Measurements from ENCODE around the gene POU5F1.
"Not testable (repeated sequence)": the region's sequence is repeated elsewhere in the genome, so short reads cannot be mapped to it uniquely, and the experiment has no call there.

Gene POU5F1

DNA sequence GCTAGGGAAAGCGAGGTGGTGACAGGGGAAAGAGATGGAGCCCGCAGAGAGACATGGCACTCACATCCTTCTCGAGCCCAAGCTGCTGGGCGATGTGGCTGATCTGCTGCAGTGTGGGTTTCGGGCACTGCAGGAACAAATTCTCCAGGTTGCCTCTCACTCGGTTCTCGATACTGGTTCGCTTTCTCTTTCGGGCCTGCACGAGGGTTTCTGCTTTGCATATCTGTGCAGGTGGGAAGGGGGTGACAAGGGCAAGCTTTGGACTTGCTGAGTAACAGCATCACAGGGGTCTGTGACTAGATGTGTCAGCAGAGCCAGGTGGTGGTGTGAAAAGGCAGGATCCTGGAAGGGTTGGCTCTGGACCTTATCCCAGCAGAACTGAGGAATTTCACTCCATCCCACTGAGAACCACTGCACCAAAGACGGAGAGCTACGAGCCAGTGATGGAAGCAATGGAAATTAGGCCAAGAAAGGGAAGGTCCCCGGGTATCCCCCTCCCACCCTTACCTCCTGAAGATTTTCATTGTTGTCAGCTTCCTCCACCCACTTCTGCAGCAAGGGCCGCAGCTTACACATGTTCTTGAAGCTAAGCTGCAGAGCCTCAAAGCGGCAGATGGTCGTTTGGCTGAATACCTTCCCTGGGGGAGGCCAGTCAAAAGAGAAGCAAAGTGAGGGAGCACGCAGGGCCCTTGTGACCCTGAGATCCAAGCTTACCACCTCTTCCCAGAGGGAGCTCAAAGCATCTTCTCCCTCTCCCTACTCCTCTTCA is 5.2 kb downstream of the POU5F1 start:
- not testable (repeated sequence) for H3K9me3 ChIP-seq (ENCODE audit: control insufficient read depth, low read length); H3K4me3 ChIP-seq (ENCODE audit: extremely low read depth, insufficient read depth, low read length, poor library complexity, severe bottlenecking); H3K4me1 ChIP-seq (ENCODE audit: control insufficient read depth, insufficient read depth, low read length, poor library complexity, severe bottlenecking); H3K27ac ChIP-seq (ENCODE audit: low read depth, low read length, severe bottlenecking)
- 82% methylated on average over 7 of the region's 17 CpGs; no CpG with 5 or more reads in 1 of the 2 experiments for WGBS, 2 experiments (ENCODE audit: insufficient coverage in 2 of 2)
- H3K36me3 ChIP-seq (ENCODE audit: control insufficient read depth, insufficient read depth, low read length), result peaks cover 24% of the 10 kb centered on the region

DNA sequence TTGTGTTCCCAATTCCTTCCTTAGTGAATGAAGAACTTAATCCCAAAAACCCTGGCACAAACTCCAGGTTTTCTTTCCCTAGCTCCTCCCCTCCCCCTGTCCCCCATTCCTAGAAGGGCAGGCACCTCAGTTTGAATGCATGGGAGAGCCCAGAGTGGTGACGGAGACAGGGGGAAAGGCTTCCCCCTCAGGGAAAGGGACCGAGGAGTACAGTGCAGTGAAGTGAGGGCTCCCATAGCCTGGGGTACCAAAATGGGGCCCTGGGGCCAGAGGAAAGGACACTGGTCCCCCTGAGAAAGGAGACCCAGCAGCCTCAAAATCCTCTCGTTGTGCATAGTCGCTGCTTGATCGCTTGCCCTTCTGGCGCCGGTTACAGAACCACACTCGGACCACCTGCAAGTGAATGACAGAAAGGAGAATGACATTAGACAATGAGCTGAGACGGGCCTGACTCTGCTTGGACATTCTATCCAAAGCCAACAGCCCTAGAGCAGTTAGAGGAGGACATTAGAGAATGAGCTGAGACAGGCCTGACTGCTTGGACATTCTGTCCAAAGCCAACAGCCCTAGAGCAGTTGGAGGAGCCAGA is 5.9 kb downstream of the POU5F1 start:
- H3K36me3 ChIP-seq (ENCODE audit: control insufficient read depth, insufficient read depth, low read length), result peaks cover 24% of the 10 kb centered on the region
- not testable (repeated sequence) for H3K4me1 ChIP-seq (ENCODE audit: control insufficient read depth, insufficient read depth, low read length, poor library complexity, severe bottlenecking); H3K9me3 ChIP-seq (ENCODE audit: control insufficient read depth, low read length); H3K4me3 ChIP-seq (ENCODE audit: extremely low read depth, insufficient read depth, low read length, poor library complexity, severe bottlenecking); H3K27ac ChIP-seq (ENCODE audit: low read depth, low read length, severe bottlenecking)
- 97 to 100% methylated on average over 1 to 7 of the region's 9 CpGs for WGBS, 2 experiments (ENCODE audit: insufficient coverage in 2 of 2)

DNA sequence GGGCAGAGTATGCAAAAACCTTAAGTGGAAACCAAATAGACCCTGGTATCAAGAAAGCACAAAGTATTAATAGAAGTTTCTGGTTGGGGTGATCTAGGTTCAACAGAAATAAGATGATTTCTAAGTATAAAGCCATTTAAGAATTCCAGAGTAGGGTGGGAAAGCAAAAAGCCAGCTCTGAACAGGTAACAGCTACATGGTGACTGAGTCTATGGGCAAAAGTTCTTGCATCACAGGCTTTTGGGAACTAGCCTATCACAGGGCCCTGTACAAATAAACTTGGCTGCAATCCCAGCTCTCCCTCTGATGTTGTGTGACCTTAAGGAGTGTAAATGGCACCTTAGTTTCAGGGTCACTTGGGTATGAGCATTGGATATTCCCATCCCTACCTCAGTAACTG is 6.6 kb downstream of the POU5F1 start:
- peaks cover 24% of the 10 kb centered on the region for H3K36me3 ChIP-seq (ENCODE audit: control insufficient read depth, insufficient read depth, low read length)
- no peaks in the 10 kb centered on the region for H3K9me3 ChIP-seq (ENCODE audit: control insufficient read depth, low read length)
- no peak overlapping the region for H3K4me3 ChIP-seq (ENCODE audit: extremely low read depth, insufficient read depth, low read length, poor library complexity, severe bottlenecking)
- peaks cover 4% of the 10 kb centered on the region for H3K4me1 ChIP-seq (ENCODE audit: control insufficient read depth, insufficient read depth, low read length, poor library complexity, severe bottlenecking)
- no peak overlapping the region for H3K27ac ChIP-seq (ENCODE audit: low read depth, low read length, severe bottlenecking)

DNA sequence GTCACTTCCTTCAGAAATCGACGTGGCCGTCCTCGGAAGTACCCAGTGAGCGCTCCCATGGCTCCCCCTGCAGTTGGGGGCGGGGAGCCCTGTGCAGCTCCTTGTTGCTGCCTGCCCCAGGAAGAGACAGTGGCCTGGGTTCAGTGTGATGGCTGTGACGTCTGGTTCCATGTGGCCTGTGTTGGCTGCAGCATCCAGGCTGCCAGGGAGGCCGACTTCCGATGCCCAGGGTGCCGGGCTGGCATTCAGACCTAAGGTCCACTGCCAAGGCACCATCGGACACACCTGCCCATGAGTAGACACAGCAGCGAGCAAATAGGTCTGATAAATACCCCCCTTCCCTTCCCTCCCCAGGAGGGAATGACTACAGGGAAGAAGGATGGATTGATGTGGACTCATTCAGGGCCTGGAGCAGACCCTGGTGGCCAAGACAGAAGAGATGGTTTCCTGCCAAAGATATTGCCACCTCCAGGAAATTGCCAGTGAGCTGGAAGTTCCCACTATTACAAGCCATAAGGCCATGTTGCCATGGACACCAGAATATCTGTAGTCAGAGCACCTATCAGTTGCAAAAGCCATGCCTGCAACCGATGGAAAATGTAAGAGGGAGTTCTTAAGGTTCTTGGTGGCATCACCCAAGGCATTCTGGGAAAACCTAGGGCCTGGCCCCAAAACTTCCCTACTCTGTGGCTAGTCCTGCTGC is 7.9 kb downstream of the POU5F1 start:
- H3K4me1 ChIP-seq (ENCODE audit: control insufficient read depth, insufficient read depth, low read length, poor library complexity, severe bottlenecking), result no peaks in the 10 kb centered on the region
- no peak overlapping the region for H3K27ac ChIP-seq (ENCODE audit: low read depth, low read length, severe bottlenecking)
- H3K9me3 ChIP-seq (ENCODE audit: control insufficient read depth, low read length), result no peaks in the 10 kb centered on the region
- peaks cover 24% of the 10 kb centered on the region for H3K36me3 ChIP-seq (ENCODE audit: control insufficient read depth, insufficient read depth, low read length)
- no peak overlapping the region for H3K4me3 ChIP-seq (ENCODE audit: extremely low read depth, insufficient read depth, low read length, poor library complexity, severe bottlenecking)
- 84 to 87% methylated on average over 11 of the region's 13 CpGs for WGBS, 2 experiments (ENCODE audit: insufficient coverage in 2 of 2)

DNA sequence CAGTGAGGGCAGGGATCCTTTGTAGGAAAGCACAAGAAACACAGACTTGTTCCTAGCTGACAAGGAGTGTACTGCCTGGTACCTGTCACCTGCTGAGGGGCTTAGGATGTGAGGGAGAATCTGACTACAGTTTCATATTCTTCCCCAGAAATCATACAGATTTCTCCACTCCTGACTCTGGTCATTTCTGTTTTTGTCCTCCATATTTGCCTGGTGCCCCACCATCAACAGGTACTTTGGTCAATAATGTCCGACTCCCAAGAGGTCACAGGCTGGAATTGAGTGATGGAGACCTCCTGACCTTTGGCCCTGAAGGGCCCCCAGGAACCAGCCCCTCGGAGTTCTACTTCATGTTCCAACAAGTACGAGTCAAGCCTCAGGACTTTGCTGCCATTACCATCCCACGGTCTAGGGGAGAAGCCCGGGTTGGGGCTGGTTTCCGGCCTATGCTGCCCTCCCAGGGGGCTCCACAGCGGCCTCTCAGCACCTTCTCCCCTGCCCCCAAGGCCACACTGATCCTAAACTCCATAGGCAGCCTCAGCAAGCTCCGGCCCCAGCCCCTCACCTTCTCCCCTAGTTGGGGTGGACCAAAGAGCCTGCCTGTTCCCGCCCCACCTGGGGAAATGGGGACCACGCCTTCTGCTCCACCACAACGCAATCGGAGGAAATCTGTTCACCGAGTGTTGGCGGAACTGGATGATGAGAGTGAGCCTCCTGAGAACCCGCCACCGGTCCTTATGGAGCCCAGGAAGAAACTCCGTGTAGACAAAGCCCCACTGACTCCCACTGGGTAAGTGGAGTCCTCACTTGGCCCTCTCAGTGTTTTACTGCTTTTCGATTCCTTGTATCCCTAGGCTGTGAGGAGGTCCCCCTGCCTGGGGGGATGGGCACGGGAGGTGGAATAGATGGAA is 9.0 kb downstream of the POU5F1 start:
- peaks cover 5% of the 10 kb centered on the region for H3K4me1 ChIP-seq (ENCODE audit: control insufficient read depth, insufficient read depth, low read length, poor library complexity, severe bottlenecking)
- WGBS, 2 experiments (ENCODE audit: insufficient coverage in 2 of 2), result 94 to 95% methylated on average over 16 to 17 of the region's 19 CpGs
- H3K9me3 ChIP-seq (ENCODE audit: control insufficient read depth, low read length), result no peaks in the 10 kb centered on the region
- H3K27ac ChIP-seq (ENCODE audit: low read depth, low read length, severe bottlenecking), result no peak overlapping the region
- peaks cover 28% of the 10 kb centered on the region for H3K36me3 ChIP-seq (ENCODE audit: control insufficient read depth, insufficient read depth, low read length)
- H3K4me3 ChIP-seq (ENCODE audit: extremely low read depth, insufficient read depth, low read length, poor library complexity, severe bottlenecking), result no peak overlapping the region

DNA sequence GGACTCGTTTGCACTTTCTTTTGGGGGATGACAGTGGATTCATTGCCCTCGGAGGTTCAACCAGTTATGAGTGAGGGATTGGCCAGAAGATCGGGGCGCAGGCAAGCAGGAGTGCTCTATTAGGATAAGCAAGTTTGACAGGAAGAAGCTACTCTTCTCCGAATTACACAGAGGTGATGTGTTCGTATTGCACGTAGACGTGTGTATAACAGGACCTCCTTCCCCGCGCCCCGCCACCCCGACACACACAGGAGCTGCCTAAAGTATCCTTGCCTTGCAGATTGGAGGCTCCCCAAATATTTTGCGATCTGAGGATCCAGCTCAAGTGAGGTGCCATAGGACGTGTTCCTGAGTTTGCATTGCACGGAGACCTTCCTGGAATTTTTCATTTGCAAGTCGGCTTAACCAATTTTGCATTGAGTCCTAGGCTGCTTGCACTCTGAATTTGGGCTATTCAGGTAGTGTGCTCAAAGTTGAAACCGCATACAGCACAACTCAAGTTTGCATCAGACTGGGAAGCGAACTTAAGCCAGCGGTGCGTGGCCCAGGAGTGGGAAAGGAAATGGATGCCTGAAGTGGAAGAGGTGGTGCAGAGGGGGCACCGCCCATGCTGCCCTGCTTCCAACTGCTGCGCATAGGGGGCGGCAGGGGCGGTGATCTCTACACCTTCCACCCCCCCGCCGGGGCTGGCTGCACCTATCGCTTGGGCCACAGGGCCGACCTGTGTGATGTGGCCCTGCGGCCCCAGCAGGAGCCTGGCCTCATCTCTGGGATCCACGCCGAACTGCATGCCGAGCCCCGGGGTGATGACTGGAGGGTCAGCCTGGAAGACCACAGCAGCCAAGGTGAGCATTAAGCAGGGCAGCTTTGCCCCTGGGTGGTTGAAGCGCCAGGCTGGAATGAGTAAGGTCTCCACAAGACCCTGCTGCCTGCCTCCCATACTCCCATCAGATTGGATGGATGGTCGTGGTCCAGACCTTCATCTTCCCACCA is 11.3 kb downstream of the POU5F1 start:
- H3K4me1 ChIP-seq (ENCODE audit: control insufficient read depth, insufficient read depth, low read length, poor library complexity, severe bottlenecking), result peaks cover 5% of the 10 kb centered on the region
- 15 to 17% methylated on average over 30 to 31 of the region's 35 CpGs for WGBS, 2 experiments (ENCODE audit: insufficient coverage in 2 of 2)
- peaks cover 48% of the 10 kb centered on the region for H3K36me3 ChIP-seq (ENCODE audit: control insufficient read depth, insufficient read depth, low read length)
- H3K4me3 ChIP-seq (ENCODE audit: extremely low read depth, insufficient read depth, low read length, poor library complexity, severe bottlenecking), result peak overlapping the region; percentile 74
- H3K27ac ChIP-seq (ENCODE audit: low read depth, low read length, severe bottlenecking), result no peak overlapping the region
- H3K9me3 ChIP-seq (ENCODE audit: control insufficient read depth, low read length), result no peaks in the 10 kb centered on the region

GRCh38 chr6:31158140-31158862 is 12.2 kb downstream of the POU5F1 start, which contains the start of gene TCF19:
Gene TCF19, plus strand, starts transcription at chr6:31158589. Its CDS starts 881 bp downstream, at chr6:31159470.
- H3K4me3 ChIP-seq (ENCODE audit: extremely low read depth, insufficient read depth, low read length, poor library complexity, severe bottlenecking), result peak within 1 kb of the TSS; percentile 74
- peaks cover 5% of the 10 kb centered on the region for H3K4me1 ChIP-seq (ENCODE audit: control insufficient read depth, insufficient read depth, low read length, poor library complexity, severe bottlenecking)
- H3K27ac ChIP-seq (ENCODE audit: low read depth, low read length, severe bottlenecking), result no peak within 1 kb of the TSS
- WGBS, 2 experiments (ENCODE audit: insufficient coverage in 2 of 2), result 1% methylated on average over 41 to 47 of the region's 65 CpGs
- H3K36me3 ChIP-seq (ENCODE audit: control insufficient read depth, insufficient read depth, low read length), result peaks cover 48% of the 10 kb centered on the region
- H3K9me3 ChIP-seq (ENCODE audit: control insufficient read depth, low read length), result no peaks in the 10 kb centered on the region

DNA sequence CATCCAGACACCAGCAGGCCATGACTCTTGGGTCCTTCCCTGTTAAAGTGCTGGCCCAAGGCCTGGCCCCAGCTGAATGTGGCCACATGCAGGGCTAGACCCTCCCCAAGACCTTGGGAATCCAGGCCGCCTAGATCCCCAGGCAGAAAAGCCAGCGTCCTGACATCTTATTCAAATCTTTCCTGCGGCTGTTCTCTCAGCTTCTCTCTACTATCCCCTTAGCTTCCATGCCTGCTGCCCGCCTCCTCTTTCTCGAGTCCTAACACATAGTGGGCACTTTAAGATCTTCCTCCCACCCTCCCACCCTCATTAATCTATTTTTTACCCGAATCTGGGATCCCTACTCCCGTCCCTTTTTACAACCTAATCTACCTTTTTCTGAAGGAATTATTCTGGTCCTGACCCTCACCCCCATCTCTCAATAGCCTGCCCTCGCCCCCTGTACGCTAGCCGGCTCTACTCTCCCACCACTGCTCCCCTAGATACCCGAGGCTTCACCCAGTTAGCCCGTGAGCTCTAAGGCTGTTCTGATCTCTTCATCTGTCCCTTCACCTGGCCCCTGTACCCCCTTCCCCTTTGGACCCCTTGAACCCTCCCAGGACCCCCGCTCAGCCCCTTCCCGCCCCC is 12.9 kb downstream of the POU5F1 start, which contains the start of gene CCHCR1:
Gene CCHCR1, minus strand, starts transcription at position 290 of the 627 bp plus-strand sequence. Its CDS starts 202 bp downstream, at position 88.
- Histone ChIP-seq H3K9me3 (ENCODE audit: control insufficient read depth, low read length) (no peaks in the 10 kb centered on the region), H3K27ac (ENCODE audit: low read depth, low read length, severe bottlenecking) (no peak within 1 kb of the TSS)

GRCh38 chr6:31156641-31157040 is 13.8 kb downstream of the POU5F1 start:
- Histone ChIP-seq H3K27ac (ENCODE audit: low read depth, low read length, severe bottlenecking) (no peak overlapping the region), H3K4me3 (ENCODE audit: extremely low read depth, insufficient read depth, low read length, poor library complexity, severe bottlenecking) (no peak overlapping the region), H3K9me3 (ENCODE audit: control insufficient read depth, low read length) (no peaks in the 10 kb centered on the region), H3K36me3 (ENCODE audit: control insufficient read depth, insufficient read depth, low read length) (peaks cover 33% of the 10 kb centered on the region), H3K4me1 (ENCODE audit: control insufficient read depth, insufficient read depth, low read length, poor library complexity, severe bottlenecking) (peaks cover 5% of the 10 kb centered on the region)
- 98 to 100% methylated on average over 3 to 7 of the region's 7 CpGs for WGBS, 2 experiments (ENCODE audit: insufficient coverage in 2 of 2)

More for the DNA sequence above, 12.9 kb downstream of the POU5F1 start, which contains the start of gene CCHCR1:
- H3K36me3 ChIP-seq (ENCODE audit: control insufficient read depth, insufficient read depth, low read length), result peaks cover 41% of the 10 kb centered on the region
- 8 to 12% methylated on average over 11 to 12 of the region's 14 CpGs for WGBS, 2 experiments (ENCODE audit: insufficient coverage in 2 of 2)
- peaks cover 5% of the 10 kb centered on the region for H3K4me1 ChIP-seq (ENCODE audit: control insufficient read depth, insufficient read depth, low read length, poor library complexity, severe bottlenecking)
- H3K4me3 ChIP-seq (ENCODE audit: extremely low read depth, insufficient read depth, low read length, poor library complexity, severe bottlenecking), result peak within 1 kb of the TSS; percentile 74

Measured in mesodermal cell (in vitro differentiated cells).